GM19023 (cell line): Measurements from ENCODE around the gene TK2.
A peak's percentile ranks its signal among the peaks of the same experiment; 100 is the strongest.
"Not testable (repeated sequence)": the region's sequence is repeated elsewhere in the genome, so short reads cannot be mapped to it uniquely, and the experiment has no call there.

Experiments
- ATAC-seq: cut with Tn5 transposase; IDR thresholded peaks from one replicate; pipeline ENCODE4 v1.9.1; 2021; ENCODE audit warnings: mild to moderate bottlenecking, moderate library complexity; ENCODE audit not compliant: unreplicated experiment

Gene TK2

GRCh38 chr16:66574081-66574480 lies 24.2 kb upstream of the TK2 start:
- no peak for ATAC-seq

GRCh38 chr16:66572356-66572755 lies 22.4 kb upstream of the TK2 start:
- no peak for ATAC-seq

DNA sequence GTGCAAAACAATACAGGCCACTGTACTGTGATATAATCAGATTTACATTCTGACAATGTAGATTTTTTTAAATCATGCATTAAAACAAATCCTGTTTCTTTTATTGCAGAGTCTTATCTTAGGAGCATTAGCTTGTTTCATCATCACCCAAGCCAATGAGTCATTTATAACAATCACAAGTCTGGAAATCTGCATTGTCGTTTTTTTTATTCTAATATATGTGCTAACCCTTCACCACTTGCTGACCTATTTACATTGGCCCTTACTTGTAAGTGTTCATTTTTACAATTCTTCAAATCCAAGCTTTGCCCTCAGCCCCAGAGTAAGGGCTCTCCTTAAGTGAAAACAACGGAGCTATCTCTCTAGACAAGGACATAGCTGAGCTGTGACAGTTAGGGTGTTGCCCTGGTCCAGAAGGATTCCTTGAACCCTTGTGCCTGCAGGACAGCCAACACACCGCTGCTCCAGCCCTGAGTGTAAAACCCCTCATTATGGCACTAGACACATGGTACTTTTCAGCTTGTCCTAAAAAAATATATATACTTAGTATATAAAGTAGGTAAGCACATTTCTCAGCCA lies 20.0 kb upstream of the TK2 start:
- no peak for ATAC-seq

DNA sequence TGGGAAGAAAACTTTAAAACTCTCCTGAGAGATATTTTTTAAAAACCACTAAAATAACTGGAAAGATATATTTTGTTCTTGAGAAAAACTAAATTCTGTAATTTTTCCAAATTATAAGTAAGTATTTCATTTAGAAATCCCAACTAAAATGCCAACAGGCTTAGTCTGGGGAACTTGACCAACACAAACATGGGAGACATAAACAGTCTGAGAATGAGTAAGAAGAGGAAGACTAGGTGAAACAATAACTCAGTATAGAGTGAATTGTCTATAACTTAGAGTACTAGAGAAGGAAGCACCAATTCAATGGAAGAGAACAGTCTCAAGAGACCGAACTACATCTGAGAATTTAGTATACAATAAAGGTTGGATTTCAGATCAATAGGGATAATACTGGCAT lies 19.2 kb upstream of the TK2 start:
- ATAC-seq: no peak

DNA sequence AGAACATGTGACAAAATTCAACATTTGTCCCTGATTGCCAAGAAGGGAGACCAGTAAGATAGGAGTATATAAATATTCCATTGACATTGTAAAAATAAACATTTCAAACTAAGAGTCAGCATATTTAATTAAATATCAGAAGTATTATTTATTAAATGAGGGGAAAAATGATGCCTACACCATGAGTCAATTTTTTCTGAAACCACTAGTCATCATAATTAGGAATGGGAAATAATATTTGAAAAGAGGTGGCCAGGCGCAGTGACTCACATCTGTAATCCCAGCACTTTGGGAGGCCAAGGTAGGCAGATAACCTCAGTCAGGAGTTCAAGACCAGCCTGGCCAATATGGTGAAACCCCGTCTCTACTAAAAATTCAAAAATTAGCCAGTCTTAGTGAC lies 18.4 kb upstream of the TK2 start:
- ATAC-seq: no peak

- not testable (repeated sequence) for ATAC-seq
These were observed 17.3 kb upstream of the TK2 start for GRCh38 chr16:66567270-66567669.

- no peak for ATAC-seq
These were observed 16.4 kb upstream of the TK2 start, which contains the start of gene CMTM1 for GRCh38 chr16:66566051-66566901. Gene CMTM1 (plus strand): TSS chr16:66566439. CDS start chr16:66566514, 75 bp downstream.

DNA sequence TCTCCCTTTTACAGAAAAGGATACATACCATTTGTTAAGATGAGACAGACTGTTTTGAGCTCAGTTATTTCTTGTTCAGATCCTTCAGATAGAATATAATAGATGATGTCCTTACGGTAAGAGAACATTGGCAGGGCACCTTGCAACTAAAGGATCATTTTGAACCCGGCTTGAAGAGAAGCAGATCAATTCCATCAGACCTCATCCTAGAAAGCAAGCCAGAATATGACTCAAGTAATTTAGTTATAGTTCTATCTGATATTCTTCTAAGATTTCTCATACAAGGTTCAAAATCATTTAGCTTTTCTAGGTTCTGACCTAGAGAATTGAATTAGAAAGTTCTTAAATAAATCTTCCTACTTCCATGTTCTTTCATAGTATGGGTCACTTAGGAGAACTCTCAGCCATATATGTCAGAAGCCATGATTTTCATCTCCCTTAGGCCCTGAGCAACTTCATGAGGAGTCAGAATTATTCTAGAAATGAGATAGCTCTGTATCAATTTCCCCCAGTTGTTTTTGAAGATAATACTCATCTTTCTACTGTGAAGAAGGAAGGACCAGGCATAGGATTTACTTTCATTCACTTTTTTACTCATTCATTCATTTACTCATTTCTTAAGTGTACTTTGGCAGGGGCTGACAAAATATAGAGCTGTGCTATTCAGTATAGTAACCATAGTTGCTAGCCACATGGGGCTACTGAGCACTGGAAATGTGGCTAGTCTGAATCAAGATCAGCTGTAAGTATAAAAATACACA lies 13.8 kb upstream of the TK2 start:
- ATAC-seq: no peak

- ATAC-seq: no peak
These were observed 13.1 kb upstream of the TK2 start for GRCh38 chr16:66562986-66563385.

- no peak for ATAC-seq
These were observed 12.5 kb upstream of the TK2 start for GRCh38 chr16:66562409-66562808.

- ATAC-seq: no peak
These were observed 11.6 kb upstream of the TK2 start for GRCh38 chr16:66561381-66562080.

DNA sequence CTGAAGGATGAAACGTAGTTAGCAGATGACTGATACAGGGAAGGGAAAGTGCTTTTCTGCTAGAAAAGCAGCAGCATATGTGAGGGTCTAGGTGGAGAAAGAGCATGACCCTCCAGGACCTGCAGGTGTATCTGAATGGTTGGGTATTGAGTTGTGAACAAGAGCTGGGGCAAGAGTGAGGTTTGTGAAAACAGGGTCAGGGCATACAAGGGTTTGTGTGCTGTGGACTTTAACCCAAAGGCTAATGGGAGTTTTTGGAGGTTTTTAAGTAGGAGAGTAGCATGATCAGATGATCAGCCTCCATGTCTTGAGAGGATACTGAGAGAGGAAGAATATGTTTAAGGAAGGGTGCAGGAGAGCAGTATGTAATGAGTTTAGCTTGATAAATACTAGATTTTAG lies 10.2 kb upstream of the TK2 start:
- ATAC-seq: no peak

- ATAC-seq: no peak
These were observed 4.6 kb upstream of the TK2 start for GRCh38 chr16:66554495-66554894.

- ATAC-seq: no peak
These were observed 4.1 kb upstream of the TK2 start for GRCh38 chr16:66554021-66554420.

DNA sequence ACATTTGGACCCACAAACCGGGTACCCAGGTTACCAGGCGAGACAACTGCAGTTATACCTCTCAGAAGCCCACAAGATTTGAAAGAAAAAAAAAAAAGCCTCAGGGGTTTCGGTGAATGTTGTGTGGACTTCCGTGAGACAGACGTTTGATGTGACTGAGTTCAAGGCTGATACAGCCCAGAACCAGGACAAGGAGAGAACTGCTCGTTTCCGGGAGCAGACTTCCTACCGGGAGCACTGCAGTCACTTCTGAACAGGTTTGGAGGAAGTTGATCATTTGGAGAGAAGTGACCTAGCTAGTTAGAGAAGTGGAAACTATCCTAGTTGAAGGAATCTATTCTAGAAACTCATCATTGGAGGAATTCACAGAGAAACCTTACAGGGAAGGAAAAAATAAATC lies 3.3 kb upstream of the TK2 start:
- no peak for ATAC-seq

DNA sequence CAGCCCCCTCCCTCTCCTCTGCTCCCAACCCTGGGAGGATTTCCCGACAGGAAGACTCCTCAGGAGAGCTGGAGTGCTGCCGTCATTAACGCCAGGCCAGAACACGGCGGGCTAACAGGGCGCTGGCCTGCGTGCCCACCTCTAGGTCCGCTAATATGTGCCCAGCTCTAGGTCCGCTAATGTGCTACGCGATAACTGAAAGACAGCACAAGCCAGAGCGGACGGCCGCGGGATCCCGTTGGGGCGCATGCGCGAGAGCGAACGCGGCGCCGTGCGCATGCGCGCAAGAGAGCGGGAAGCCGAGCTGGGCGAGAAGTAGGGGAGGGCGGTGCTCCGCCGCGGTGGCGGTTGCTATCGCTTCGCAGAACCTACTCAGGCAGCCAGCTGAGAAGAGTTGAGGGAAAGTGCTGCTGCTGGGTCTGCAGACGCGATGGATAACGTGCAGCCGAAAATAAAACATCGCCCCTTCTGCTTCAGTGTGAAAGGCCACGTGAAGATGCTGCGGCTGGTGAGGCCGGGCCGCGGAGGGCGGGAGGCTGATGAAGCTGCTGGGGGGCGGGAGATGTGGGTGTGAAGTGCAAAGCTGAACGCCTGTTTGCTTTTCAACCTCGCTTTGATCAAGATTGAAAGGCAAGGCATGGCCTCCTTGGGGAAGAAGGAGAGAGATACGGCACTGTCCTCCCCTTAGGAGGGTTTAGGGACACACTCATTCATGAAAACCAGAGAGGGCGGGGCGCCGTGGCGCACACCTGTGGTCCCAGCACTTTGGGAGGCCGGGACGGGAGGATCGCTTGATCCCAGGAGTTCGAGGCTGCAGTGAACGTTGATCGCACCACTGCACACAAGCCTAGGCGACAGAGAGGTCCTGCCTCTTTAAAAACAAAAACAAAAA lies 2.6 kb upstream of the TK2 start, which contains the start of gene CKLF:
CKLF (plus strand) TSS at position 291 of the 892 bp plus-strand sequence; CDS start at position 431, 140 bp downstream.
- ATAC-seq: peak; percentile 76

GRCh38 chr16:66551788-66552285 lies 1.9 kb upstream of the TK2 start:
- no peak for ATAC-seq

- no peak for ATAC-seq
These were observed 1.4 kb upstream of the TK2 start for GRCh38 chr16:66551348-66551759.

DNA sequence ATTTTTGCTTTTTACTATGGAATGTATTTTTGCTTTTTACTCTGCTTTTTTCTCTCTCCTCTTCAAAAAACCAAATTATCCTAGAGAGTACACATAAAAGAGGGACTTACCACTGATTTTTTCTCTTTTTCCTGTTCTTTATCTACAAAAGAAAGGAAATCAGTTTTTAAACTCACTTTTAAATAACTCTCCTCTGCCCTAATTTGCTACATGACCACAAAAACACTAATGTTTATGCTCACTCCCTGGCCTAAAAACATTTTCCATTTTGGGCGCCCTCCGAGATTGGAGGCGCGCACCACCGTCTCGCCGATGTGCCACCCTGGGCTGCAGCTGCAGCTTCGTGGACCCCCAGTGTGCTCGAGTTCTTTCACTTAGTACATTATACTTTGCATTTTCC lies 1.1 kb downstream of the TK2 start:
- no peak for ATAC-seq

DNA sequence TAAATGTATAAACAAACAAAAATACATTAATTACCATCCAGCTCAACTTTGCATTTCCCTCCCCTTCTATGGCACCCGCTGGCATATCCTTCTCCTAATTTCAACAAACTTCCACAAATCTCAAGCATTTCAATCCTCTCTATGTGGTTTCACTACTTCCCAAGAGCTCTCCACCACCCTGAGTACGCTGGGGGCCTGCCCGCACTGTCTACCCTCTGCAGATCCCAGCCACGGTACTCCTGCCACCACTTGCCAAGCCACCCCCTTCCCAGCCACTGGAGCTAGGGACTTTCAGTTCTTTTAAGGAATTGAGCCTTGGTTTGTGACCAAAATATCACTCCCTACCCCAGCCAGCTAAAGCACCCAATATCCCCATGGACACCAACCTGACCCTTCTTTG lies 1.9 kb downstream of the TK2 start:
- no peak for ATAC-seq
